Measurements from ENCODE around the gene RASSF9.

RASSF9 gene

GRCh38 chr12:85836197-85837090 lies at the start of gene RASSF9:
Gene RASSF9, minus strand, starts transcription at chr12:85836409. Its CDS starts 208 bp downstream, at chr12:85836201.
- DNase-seq (ENCODE audit: extremely low read depth in 1 of 2, low read depth in 1 of 2), result no peak

- DNase-seq (ENCODE audit: extremely low read depth in 1 of 2, low read depth in 1 of 2), result no peak
These were observed 47.6 kb upstream of the RASSF9 start for GRCh38 chr12:85883763-85884162.

- no peak for DNase-seq (ENCODE audit: extremely low read depth in 1 of 2, low read depth in 1 of 2)
These were observed 41.2 kb upstream of the RASSF9 start for GRCh38 chr12:85877459-85877858.

GRCh38 chr12:85874031-85874461 lies 37.8 kb upstream of the RASSF9 start, which contains the start of gene NTS:
Gene NTS, plus strand, starts transcription at chr12:85874295. Its CDS starts 109 bp downstream, at chr12:85874404.
- DNase-seq (ENCODE audit: extremely low read depth in 1 of 2, low read depth in 1 of 2), result no peak

GRCh38 chr12:85872497-85873091 lies 36.4 kb upstream of the RASSF9 start:
- DNase-seq (ENCODE audit: extremely low read depth in 1 of 2, low read depth in 1 of 2), result no peak

GRCh38 chr12:85866986-85867776 lies 31.0 kb upstream of the RASSF9 start:
- DNase-seq (ENCODE audit: extremely low read depth in 1 of 2, low read depth in 1 of 2), result no peak

- DNase-seq (ENCODE audit: extremely low read depth in 1 of 2, low read depth in 1 of 2), result no peak
These were observed 29.7 kb upstream of the RASSF9 start for GRCh38 chr12:85865890-85866289.

- DNase-seq (ENCODE audit: extremely low read depth in 1 of 2, low read depth in 1 of 2), result no peak
These were observed 20.8 kb upstream of the RASSF9 start for GRCh38 chr12:85856966-85857365.

GRCh38 chr12:85855305-85855704 lies 19.1 kb upstream of the RASSF9 start:
- no peak for DNase-seq (ENCODE audit: extremely low read depth in 1 of 2, low read depth in 1 of 2)

- no peak for DNase-seq (ENCODE audit: extremely low read depth in 1 of 2, low read depth in 1 of 2)
These were observed 13.1 kb upstream of the RASSF9 start for GRCh38 chr12:85849344-85849743.

GRCh38 chr12:85843606-85844310 lies 7.5 kb upstream of the RASSF9 start:
- no peak for DNase-seq (ENCODE audit: extremely low read depth in 1 of 2, low read depth in 1 of 2)

GRCh38 chr12:85835426-85836196 lies 598 bp downstream of the RASSF9 start:
- no peak for DNase-seq (ENCODE audit: extremely low read depth in 1 of 2, low read depth in 1 of 2)

- DNase-seq (ENCODE audit: extremely low read depth in 1 of 2, low read depth in 1 of 2), result no peak
These were observed 1.8 kb downstream of the RASSF9 start for GRCh38 chr12:85834378-85834777.

- DNase-seq (ENCODE audit: extremely low read depth in 1 of 2, low read depth in 1 of 2), result no peak
These were observed 2.6 kb downstream of the RASSF9 start for GRCh38 chr12:85833579-85833978.

GRCh38 chr12:85831327-85831990 lies 4.8 kb downstream of the RASSF9 start:
- no peak for DNase-seq (ENCODE audit: extremely low read depth in 1 of 2, low read depth in 1 of 2)

GRCh38 chr12:85829391-85829790 lies 6.8 kb downstream of the RASSF9 start:
- no peak for DNase-seq (ENCODE audit: extremely low read depth in 1 of 2, low read depth in 1 of 2)

GRCh38 chr12:85828576-85828975 lies 7.6 kb downstream of the RASSF9 start:
- DNase-seq (ENCODE audit: extremely low read depth in 1 of 2, low read depth in 1 of 2), result no peak

GRCh38 chr12:85825746-85826145 lies 10.5 kb downstream of the RASSF9 start:
- DNase-seq (ENCODE audit: extremely low read depth in 1 of 2, low read depth in 1 of 2), result no peak

GRCh38 chr12:85823436-85824180 lies 12.6 kb downstream of the RASSF9 start:
- no peak for DNase-seq (ENCODE audit: extremely low read depth in 1 of 2, low read depth in 1 of 2)

Data from activated CD8-positive, alpha-beta memory T cell treated with anti-CD3 and anti-CD28 coated beads for 1 hour (primary cell).